Measurements from ENCODE around the gene TMEM161A.

The TMEM161A gene

DNA sequence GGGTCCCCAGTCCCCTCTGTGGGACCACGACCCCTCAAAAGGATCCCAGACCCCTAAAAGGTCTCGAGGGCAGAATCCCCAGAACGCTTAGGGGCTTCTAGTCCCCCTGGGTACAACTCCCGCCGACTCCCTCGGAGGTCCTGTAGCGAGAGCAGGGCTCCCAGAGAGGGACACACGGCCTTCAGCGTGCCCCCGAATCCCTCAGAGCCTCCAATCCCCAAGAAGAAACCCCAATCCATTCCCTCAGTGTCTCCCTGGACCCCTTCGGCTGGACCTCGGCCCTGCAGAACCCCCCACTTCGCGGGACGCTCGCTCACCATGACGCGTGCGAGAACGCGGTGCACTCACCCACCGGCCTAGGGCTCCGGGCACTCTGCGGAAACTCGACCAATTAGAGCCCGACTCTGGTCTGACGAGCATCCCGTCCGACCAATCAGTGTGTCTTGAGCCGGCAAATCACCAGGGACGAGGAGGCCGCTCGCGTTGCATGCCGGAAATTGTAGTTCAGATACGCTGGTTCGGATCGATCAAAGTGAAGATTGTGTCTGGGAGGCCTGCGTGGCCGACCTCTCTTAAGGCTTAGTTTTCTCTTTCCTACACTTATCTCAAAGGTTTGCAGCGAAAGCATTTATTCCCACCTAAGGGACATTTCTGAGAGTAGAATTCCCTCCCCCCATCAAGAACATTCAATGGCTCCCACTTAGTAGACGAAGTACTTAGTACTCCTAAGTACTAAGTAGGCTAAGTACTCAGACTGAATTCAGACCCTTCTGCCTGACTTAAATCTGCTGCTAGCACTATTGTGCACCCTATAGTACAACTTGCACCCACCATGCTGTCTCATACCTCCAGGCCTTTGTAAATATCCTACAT, at the start of gene TMEM161A:
Gene TMEM161A (minus strand): TSS at position 370 of the 873 bp plus-strand sequence. CDS start 50 bp downstream, at position 320.
- peak; percentile 99 for DNase-seq

DNA sequence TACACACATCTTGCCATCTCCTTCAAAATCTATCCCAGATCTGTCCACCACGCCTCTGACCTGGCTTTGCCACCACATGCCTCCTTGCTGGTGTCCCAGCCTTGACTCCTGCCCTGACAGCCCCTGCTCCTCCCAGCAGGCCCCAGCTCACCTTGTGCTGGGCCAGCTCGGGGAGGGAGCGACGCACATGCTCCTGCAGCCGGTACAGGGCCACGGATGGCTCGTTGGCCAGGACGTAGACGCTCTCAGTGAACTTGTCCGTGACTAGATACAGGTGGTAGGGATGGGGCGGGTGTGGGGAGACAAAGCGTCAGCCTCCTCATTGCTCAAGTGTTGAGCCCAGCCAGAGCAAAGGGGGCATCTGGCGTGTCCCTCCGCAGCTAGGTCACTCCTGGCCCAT, 48.5 kb upstream of the TMEM161A start:
- no peak for DNase-seq

DNA sequence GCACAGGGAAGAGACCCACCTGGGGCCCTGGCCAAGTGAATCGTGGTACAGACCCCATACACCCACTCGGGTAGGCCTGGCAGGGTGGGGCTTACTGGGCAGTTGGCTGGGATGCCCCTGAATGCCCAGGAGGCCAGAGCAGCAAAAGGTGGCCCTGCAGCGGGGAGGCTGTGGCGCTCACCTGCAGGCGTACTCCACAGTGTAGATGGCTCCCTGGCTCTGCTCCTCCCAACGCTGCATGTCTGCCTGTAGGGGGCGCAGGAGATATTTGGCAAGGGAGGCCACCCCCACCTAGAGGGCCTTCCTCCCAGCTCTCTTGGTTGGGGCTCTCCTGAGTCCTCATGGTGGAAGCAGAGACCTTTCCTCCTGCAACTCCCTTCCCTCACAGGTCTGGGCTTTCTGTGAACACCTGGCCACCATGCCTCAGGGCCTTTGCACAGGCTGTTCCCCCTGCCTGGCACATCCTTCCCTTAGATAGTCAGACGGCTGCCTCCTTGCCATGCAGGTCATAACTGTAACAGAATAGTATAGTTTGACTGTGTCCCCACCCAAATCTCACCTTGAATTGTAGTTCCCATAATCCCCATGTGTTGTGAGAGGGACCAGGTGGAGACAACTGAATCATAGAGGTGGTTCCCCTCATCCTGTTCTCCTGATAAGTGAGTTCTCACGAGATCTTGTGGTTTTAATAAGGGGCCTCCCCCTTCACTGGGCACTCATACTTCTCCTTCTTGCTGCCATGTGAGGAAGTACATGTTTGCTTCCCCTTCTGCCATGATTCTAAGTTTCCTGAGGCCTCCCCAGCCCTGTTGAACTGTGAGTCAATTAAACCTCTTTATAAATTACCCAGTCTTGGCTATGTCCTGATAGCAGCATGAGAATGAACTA, 47.8 kb upstream of the TMEM161A start:
- DNase-seq, result peak; percentile 98

DNA sequence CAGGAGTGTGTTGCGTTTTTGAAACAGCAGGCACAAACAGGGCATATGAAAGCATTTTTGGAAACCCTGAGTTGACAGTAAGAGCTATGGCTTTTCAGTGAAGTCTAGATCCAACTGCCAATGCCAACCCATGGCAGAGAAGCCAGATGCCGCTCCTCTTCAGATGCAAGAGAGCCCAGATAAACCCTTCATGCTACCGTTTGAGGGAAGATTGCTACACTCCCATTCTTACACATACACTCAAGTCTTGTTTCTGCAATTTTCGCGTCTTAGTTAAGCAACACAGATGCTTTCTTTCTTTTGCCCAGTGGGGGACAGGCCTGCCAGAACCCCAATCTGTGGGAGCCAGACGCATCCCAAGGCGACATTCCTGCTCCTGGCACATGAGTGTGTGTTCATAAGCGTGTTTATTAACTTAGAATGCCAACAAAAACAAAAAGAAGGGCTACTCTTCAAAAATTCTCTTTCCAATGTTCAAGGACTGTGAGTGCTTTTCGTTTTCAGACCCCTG, 43.3 kb upstream of the TMEM161A start:
- peak; percentile 97 for DNase-seq

DNA sequence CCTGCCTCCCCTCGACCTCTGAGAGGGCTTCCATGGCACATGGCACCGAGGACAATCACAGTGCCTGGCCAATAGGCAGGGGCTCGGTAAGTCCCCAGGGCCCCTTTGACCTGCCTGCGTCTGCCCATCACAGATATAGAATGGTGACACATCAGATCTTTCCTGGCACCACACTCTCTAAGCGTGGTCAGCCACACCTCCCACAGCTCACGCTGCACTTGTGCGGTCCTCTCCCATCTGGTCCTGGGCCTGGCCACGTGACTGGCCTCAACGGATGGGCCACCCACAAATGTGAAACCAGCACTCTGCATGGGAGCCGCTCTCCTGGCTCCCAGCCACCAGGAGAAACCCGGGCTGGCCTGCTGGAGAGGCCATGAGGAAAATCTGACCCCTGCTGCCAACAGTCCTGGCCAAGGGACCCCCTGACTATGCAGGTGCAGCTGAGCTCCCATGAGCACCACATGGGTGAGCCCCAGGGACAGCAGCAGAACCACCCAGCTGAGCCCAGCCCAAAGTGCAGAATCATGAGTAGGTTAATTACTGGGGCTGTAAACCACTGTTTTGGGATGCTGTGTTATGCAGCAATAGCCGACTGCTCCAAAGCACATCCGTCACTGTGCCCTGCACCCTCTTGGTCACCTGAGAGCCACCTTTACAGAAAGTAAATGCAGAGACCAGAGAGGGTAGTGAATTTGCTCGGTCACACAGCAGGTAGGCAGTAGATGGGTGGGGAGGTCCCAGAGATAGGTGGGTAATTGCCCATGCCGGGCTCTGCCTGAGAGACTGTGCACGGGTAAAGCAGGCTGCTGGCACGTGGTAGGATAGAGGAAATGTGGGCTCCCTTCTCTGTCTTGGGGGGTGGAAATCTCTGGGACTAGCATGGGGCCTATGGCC, 41.5 kb upstream of the TMEM161A start:
- peak; percentile 94 for DNase-seq

DNA sequence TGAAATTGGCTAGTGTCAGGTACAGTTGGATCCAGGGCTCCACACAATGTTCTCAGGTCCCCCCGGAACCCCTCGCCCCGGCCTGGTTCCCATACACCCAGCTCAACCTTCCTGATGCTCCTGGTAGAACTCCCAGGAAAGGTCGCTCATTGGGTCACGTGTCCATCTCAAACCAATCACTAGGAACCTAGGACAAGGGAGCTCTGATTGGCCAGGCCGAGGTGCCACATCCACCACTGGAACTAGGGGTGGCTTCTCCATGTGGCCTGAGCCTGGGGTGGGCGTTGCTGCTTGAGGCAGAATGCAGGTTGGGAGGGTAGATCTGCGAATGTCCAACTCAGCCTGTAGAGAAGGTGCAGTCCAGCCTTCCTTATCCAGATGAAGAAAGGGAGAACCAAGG, 38.7 kb upstream of the TMEM161A start:
- no peak for DNase-seq

DNA sequence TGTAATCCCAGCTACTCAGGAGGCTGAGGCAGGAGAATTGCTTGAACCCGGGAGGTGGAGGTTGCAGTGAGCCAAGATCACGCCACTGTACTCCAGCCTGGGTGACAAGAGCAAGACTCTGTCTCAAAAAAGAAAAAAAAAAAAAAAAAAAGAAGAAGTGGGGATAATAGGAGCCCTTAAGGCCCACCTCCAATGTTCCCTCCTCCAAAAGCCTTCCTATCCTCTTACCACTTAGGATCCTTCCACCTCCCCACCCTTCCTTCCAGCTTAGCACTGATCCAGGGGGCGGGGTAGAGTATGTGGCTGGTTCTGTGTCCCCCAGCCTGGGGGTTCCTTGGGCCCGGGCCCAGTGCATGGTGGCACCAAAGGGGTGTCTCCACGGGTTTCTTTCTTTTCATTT, 35.0 kb upstream of the TMEM161A start:
- peak; percentile 70 for DNase-seq

DNA sequence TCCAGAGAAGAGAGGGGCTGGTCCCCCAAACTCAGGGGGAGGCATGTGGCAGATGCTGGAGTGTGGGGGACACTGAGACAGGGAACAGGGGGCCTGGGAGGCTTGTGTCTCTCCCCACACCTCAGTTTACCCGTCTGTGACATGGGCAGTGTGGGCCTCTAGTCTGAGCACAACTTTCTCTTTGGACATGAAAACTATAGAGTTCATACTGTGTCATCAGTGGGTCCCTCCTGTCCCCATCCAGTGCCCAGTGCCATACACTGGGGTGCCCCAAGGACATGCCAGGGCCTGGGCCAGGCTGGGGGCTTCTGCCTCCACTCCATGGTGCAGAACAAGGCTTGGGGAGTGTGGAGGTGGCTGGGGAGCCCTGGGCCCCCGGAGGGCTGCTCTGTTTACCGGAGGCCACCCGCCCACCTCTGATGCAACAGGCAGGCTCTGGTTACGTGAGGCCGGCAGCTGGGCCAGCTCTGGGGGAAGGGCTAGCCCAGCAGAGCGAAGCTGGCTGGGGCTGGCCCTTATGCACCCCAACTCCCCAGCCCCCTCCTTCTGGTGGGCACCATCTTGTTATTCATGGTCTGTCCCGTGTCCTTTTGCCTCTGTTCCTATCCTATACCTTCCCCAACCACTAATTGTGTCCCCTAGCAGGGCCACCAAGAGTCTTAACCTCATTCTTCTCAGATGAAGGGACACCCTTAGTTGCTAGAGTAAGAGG, 33.7 kb upstream of the TMEM161A start:
- peak; percentile 74 for DNase-seq

DNA sequence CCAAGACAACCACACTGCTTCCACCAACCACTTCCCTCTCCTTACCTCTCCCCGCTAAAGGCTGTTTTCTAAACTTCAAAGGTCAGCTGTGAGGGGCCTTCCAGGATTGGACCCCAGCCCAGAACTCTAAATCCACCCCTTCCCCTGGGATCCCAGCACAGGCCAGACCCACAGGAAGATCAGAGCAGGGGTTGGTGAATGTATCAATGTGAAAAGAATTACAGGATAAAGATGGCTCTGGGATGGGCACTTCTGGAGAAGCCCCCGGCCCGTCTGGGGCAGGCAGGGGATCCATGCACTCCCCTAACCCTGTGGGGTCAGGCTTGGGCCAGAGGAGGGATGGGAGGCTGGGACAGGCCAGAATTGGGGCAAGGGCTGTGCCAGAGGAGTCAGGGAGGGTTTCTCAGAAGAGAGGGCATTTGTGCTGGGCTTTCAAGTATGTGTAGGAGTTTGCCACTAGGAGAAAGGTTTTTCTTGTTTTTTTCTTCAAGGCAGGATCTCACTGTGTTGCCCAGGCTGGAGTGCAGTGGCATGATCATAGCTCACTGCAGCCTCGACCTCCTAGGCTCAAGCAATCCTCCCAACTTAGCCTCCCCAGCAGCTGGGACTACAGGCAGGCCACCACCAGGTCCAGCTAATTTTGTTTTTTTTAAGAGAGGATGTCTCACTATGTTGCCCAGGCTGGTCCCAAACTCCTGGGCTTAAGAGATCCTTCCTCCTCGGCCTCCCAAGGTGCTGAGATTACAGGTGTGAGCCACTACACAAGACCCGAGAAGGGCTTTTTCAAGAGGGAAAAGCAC, 32.8 kb upstream of the TMEM161A start:
- no peak for DNase-seq

DNA sequence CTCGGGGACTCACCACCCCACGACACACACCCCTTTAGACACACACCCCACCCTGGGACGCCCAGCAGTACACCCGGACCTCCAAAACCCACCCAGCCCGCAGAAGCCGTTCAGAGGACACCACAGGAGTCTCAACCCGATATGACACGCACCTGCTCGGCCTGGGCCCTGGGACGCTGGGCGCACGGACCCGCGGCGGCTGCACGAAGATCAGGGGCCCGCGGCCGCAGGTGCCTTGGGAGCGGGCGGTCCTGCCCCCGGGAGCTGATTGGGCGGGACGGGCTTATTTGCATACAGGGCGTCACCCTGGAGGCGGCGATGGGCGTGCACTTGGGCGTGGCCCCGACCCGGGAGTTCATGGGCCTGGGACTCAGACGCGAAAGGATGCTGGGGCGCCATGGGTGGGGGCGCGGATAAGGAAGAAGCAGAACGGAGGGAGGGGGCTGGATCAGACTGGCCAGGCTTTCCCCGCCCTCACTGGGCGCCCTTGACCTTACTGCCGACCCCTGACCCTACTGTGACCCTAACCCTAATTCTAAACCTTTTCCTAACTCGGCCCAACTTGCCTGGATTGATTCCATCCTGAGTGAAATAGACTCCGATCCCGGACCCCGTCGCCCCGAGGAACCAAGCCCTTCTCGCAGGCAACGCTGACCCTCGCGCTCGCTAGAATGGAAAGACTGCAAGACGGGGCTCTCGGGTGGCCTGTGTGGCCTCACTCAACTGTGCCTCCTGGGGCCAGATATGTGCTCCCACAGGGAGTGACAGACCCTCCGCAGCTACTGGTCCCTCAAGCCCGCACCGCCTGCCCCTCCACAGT, 32.0 kb upstream of the TMEM161A start, which contains the start of gene MEF2B:
Gene MEF2B (minus strand): TSS at position 211 of the 820 bp plus-strand sequence. CDS start 19,528 bp downstream, outside the sequence.
- peak; percentile 72 for DNase-seq

DNA sequence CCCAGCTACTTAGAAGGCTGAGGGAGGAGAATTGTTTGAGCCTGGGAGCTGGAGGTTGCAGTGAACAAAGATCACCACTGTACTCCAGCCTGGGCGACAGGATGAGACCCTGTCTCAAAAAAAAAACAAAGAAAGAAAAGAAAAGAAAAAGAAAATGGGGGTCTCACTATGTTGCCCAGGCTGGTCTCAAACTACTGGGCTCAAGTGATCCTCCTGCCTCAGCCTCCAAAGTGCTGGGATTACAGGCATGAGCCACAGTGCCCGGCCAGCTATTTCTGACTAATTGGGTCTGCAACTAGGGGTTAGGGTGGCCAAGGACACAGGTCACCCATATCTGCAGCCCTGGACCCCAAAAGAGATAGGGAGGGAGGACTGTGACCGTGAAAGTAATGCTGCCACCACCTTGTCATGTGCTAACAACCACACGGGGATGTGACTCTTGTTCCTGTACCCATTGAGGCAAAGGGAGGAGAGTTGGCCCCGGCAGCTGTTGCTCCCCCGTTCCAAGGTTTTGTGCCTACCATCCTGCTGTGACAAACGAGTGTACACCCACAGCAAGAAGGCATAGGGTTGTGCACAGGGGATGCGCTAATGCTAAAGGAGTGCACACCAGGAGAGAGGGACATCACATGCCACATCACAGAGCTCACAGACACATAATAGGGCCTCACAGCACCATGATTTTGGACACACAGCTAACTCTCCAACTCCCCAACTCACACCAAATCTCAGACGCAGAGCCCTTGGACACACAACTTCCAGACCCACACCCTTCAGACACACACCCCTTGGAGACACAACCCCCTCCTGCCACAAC, 31.2 kb upstream of the TMEM161A start:
- DNase-seq, result no peak

DNA sequence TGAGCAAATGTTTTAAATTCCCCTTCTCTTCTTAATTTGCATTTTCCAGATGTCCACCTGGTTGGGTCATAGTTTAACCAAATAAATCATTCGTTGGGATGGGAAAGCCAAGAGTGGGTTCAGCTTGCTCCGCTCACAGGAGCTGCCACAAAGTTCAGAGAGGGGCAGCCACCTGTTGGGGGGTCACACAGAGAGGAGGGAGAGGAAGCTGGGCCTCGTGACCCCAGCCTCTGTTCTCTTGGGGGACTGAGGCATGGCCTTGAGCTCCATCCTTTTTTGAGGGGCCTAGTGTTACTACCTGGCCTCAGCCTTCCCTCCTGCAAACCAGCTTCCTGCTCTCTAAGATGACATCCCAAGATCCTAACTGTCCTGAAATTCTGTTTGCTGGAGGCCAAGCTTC, 29.3 kb upstream of the TMEM161A start:
- no peak for DNase-seq

DNA sequence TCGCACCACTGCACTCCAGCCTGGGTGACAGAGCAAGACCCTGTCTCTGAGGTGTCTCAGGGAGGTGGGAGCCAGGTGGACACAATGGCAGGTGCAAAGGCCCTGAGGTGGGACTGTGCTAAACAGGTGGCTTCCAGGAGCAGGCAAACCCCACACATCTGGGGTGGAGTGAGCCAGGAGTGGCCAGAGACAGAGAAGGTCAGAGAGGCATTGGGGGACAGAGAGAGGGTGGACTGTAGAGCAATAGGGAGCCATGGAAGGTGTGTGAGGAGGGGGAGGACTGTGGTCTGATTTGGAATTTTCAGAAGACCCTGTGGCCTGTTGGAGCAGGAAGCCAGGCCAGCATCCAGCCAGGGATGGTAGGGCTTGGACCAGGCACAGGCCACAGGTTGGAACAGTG, 27.1 kb upstream of the TMEM161A start:
- DNase-seq, result no peak

DNA sequence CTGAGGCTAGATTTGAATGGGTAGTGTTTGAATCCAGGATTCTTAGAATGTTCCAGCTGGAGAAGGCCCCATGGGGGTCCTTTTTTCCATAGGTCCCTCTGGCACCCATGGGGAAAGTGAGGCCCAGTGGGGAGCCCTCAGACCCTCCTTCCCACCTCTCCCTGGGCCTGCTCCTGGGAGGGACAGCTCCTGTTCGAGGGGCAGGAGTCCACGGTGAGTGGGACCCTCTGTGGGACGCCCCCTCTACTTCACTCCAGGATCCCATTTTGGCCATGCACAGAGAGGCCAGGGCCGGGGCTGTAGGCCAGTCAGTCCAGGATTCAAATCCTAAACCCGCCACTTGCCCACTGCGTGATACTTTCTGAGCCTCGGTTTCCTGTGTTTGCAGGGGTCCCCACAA, 24.2 kb upstream of the TMEM161A start:
- no peak for DNase-seq

DNA sequence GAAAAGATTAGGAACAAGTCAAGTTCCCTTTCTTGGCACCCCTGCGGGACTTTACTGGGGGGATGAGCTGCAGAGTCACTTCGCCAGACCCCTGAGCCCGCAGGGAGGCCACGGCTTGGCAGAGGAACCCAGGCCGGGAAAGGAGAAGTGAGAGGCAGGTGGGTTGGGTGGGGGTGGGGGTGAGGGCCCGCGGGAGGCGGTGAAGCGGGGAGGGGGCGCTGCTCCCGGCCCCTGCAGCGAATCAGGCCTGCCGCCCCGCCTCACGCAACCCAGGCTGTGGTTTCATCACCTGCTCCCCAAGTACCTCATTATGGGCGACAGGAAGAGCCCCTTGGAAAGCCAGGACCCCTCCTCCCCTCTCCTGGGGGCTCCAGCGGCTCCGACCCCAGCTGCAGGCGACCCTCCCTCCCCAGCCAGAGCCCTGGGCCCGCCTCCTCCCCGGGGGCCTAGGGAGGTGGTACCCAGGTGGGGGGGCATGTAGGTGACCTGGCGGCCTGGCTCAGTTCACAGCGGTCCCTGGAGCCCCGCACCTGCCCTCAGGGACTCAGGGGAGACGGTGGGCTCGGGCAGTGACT, 22.3 kb upstream of the TMEM161A start:
- DNase-seq, result peak; percentile 56

DNA sequence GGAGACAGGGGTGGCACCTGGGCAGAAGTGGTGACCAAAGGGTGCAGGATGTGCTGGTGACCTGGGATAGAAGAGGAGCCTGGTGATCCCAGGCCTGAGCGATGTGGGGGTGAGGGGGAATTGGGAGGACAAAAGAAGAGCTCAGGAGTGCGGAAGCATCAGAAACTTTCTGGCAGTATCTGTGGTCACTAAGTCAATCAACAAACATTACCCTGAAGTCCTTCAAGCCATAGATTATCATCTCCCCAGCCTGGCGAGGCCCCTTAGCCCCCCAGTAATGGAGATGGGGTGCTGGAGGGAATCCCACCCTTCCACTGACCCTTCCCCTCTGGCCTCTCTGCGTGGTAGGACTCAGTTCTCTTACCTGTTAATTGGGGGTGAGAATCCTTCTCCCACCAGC, 21.3 kb upstream of the TMEM161A start:
- DNase-seq, result no peak

DNA sequence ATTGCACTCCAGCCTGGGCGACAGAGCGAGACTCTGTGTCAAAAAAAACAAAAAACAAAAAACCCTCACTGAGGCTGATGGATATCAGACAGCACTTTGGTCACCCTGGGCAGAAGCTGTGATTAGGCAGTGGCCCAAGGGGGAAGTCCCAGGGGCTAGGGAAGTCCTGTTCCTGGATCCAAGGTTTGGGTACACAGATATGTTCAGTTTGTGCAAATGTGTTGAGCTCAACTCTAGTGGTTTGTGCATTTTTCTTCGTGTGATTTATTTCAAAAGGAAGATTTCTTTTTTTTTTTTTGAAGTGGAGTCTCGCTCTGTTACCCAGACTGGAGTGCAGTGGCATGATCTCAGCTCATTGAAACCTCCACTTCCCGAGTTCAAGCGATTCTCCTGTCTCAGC, 19.5 kb upstream of the TMEM161A start:
- DNase-seq, result no peak

DNA sequence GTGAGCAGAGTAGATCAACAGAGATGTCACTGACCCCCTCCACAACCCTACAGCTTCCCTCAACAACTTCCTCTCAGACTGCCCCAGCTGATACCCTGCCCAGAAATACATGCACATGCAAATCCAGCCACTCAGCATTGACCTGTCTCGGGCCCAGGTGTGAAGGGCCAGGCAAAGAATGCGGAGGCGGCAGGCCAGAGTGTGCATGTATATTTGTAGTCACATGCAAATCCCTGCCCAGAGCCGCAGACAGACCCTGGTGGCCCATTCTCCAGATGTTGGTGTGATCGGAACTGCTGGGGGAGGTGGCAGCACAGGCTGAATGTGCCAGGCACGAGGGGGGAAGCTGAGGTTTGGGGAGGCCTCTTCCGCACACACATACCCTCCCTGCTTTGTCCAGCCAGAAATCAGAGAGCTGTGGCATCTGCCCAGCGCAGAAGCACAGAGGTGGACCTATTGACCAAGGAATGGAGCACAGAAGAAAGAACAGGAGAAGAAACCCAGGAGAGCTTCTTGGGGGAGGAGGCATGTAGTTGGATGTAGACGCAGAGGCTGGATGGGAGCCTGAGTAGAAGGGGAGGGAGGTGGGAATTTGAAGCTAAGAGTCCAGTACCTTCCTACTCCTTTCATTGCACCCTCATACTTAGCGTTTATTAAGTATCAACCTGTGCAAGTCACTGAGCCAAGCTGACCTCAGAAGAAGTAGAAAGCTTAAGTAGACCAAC, 17.4 kb upstream of the TMEM161A start:
- DNase-seq, result no peak

Data from MV-4-11 (cell line).